Measurements from ENCODE around the gene SERP2.

DNA sequence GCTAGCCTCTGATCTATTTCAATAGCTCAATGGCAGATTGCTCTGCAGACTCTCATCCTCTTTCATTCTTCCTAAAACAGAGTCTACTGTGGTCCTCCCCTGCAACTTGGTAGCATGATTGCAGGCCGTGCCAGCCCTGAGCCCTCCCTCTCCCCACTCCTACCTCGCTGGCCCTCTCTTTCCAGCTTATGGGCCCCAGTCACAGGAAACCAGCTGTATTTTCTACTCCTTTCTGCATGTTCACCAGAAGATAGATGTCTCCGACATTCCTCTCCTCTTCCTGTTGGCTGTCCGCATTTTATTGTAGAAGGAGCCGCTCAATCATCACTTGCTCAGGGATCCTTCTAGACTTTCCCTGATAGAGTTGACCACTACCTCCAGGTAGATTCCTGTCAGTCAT, 50.2 kb downstream of the SERP2 start:
- TF ChIP-seq EZH2 (IDR thresholded peaks at IDR 0.05; ENCODE audit: borderline replicate concordance, low read length): no peak
- TF ChIP-seq, protein P1, sequence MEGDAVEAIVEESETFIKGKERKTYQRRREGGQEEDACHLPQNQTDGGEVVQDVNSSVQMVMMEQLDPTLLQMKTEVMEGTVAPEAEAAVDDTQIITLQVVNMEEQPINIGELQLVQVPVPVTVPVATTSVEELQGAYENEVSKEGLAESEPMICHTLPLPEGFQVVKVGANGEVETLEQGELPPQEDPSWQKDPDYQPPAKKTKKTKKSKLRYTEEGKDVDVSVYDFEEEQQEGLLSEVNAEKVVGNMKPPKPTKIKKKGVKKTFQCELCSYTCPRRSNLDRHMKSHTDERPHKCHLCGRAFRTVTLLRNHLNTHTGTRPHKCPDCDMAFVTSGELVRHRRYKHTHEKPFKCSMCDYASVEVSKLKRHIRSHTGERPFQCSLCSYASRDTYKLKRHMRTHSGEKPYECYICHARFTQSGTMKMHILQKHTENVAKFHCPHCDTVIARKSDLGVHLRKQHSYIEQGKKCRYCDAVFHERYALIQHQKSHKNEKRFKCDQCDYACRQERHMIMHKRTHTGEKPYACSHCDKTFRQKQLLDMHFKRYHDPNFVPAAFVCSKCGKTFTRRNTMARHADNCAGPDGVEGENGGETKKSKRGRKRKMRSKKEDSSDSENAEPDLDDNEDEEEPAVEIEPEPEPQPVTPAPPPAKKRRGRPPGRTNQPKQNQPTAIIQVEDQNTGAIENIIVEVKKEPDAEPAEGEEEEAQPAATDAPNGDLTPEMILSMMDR (conservative IDR thresholded peaks at IDR 0.05 in 1 of 2, IDR thresholded peaks at IDR 0.05 in 1 of 2; ENCODE audit: extremely low read depth in 1 of 2, insufficient read depth in 1 of 2, low read depth in 1 of 2, low read length in 2 of 2): no peak
